Kidney epithelial cell (primary cell): Measurements from ENCODE around the gene RXRB. TPM values are rescaled to one million over a fixed set of nuclear protein-coding genes. Genes with fewer than 3 reads are reported as not detected.

Experiments
- DNase-seq: peaks from one replicate; pipeline ENCODE4 v3.0.0-alpha.2; 2010; ENCODE audit warnings: low read depth
- H3K27me3 ChIP-seq: 2 replicates; pipeline ENCODE4 v1.6.0; 2011; ENCODE audit warnings: low read length; ENCODE audit not compliant: control insufficient read depth, insufficient read depth
- H3K36me3 ChIP-seq: 2 replicates; pipeline ENCODE4 v1.5.1; 2011; ENCODE audit warnings: low read length; ENCODE audit not compliant: control insufficient read depth, insufficient read depth
- H3K4me3 ChIP-seq: 2 replicates; pipeline ENCODE4 v1.5.1; 2011; ENCODE audit warnings: low read depth, mild to moderate bottlenecking, control low read depth, low read length
- CTCF ChIP-seq: IDR thresholded peaks from 2 replicates; pipeline ENCODE4 v1.5.1; 2011; ENCODE audit warnings: mild to moderate bottlenecking, moderate library complexity, low read length, control low read depth, inconsistent platforms; ENCODE audit not compliant: insufficient read depth, poor library complexity, severe bottlenecking
- total RNA-seq: library from RNA; depleted of rRNA; stranded (reverse); fragments of >200 nt; gene quantifications from 2 replicates; pipeline ENCODE4 v1.2.3, GENCODE V29; 2015

Gene RXRB
- total RNA-seq, 1 donor from 2014 or later: 24.4 TPM

- H3K27me3 ChIP-seq: peaks cover 2% of the 10 kb centered on the region
- DNase-seq: no peak
- no peaks in the 10 kb centered on the region for H3K36me3 ChIP-seq
- H3K4me3 ChIP-seq: no peak overlapping the region
- TF ChIP-seq CTCF: no peak
Measured at GRCh38 chr6:33243476-33243875, 43.0 kb upstream of the RXRB start.

- no peak for TF ChIP-seq CTCF
- Histone ChIP-seq H3K36me3 (no peaks in the 10 kb centered on the region), H3K4me3 (no peak overlapping the region), H3K27me3 (peaks cover 2% of the 10 kb centered on the region)
- no peak for DNase-seq
Measured at GRCh38 chr6:33241968-33242367, 41.5 kb upstream of the RXRB start.

GRCh38 chr6:33237741-33238140 is 37.3 kb upstream of the RXRB start:
- H3K27me3 ChIP-seq: peaks cover 13% of the 10 kb centered on the region
- H3K4me3 ChIP-seq: no peak overlapping the region
- DNase-seq: no peak
- no peak for TF ChIP-seq CTCF
- no peaks in the 10 kb centered on the region for H3K36me3 ChIP-seq

- Histone ChIP-seq H3K27me3 (peaks cover 13% of the 10 kb centered on the region), H3K4me3 (no peak overlapping the region), H3K36me3 (no peaks in the 10 kb centered on the region)
- no peak for DNase-seq
- TF ChIP-seq CTCF: no peak
Measured at GRCh38 chr6:33236852-33237251, 36.4 kb upstream of the RXRB start.

- Histone ChIP-seq H3K36me3 (no peaks in the 10 kb centered on the region), H3K27me3 (peaks cover 13% of the 10 kb centered on the region)
- DNase-seq: no peak
Measured at GRCh38 chr6:33236328-33236727, 35.9 kb upstream of the RXRB start.

More at GRCh38 chr6:33236328-33236727, 35.9 kb upstream of the RXRB start:
- TF ChIP-seq CTCF: no peak
- no peak overlapping the region for H3K4me3 ChIP-seq
